ENCODE results near the gene UBQLN1. TPM values are rescaled to one million over a fixed set of nuclear protein-coding genes. Genes with fewer than 3 reads are reported as not detected.

Gene UBQLN1
- total and polyA plus RNA-seq, 3 donors from 2014 or later, result 86.5 to 147 (median 146) TPM

- 89 to 92% methylated on average over 1 of the region's 1 CpG for WGBS, 2 donors
- DNase-seq, result no peak
Measured at GRCh38 chr9:83633255-83633654, 74.5 kb downstream of the UBQLN1 start.

GRCh38 chr9:83630938-83631457 is 76.8 kb downstream of the UBQLN1 start:
- intact Hi-C loops (cut with DNase I; ENCODE audit: low total_unique reads), result no loop called here

More at GRCh38 chr9:83633255-83633654, 74.5 kb downstream of the UBQLN1 start:
- Histone ChIP-seq H3K27me3 (no peaks in the 10 kb centered on the region), H3K36me3 (ENCODE audit: low read depth, missing control alignments) (no peaks in the 10 kb centered on the region), H3K27ac (no peak overlapping the region), H3K9me3 (no peaks in the 10 kb centered on the region), H3K4me1 (no peaks in the 10 kb centered on the region), H3K4me3 (no peak overlapping the region)
- TF ChIP-seq CTCF (IDR thresholded peaks at IDR 0.05), result no peak
- TF ChIP-seq POLR2A (IDR thresholded peaks at IDR 0.05), result no peak
- intact Hi-C loops (cut with DNase I; ENCODE audit: low total_unique reads), result no loop called here

GRCh38 chr9:83629433-83630104 is 78.2 kb downstream of the UBQLN1 start:
- 83 to 89% methylated on average over 7 of the region's 7 CpGs for WGBS, 2 donors
- Histone ChIP-seq H3K27me3 (no peaks in the 10 kb centered on the region), H3K4me1 (no peaks in the 10 kb centered on the region), H3K4me3 (no peak overlapping the region), H3K27ac (no peak overlapping the region), H3K36me3 (ENCODE audit: low read depth, missing control alignments) (no peaks in the 10 kb centered on the region), H3K9me3 (no peaks in the 10 kb centered on the region)
- DNase-seq, result no peak
- no peak for TF ChIP-seq POLR2A (IDR thresholded peaks at IDR 0.05)
- no peak for TF ChIP-seq CTCF (IDR thresholded peaks at IDR 0.05)
- intact Hi-C loops (cut with DNase I; ENCODE audit: low total_unique reads), result no loop called here

More at GRCh38 chr9:83630938-83631457, 76.8 kb downstream of the UBQLN1 start:
- Histone ChIP-seq H3K36me3 (ENCODE audit: low read depth, missing control alignments) (no peaks in the 10 kb centered on the region), H3K4me1 (no peaks in the 10 kb centered on the region), H3K27ac (no peak overlapping the region), H3K4me3 (no peak overlapping the region), H3K27me3 (no peaks in the 10 kb centered on the region), H3K9me3 (no peaks in the 10 kb centered on the region)
- DNase-seq, result no peak
- TF ChIP-seq POLR2A (IDR thresholded peaks at IDR 0.05) (no peak), CTCF (IDR thresholded peaks at IDR 0.05) (no peak)
- WGBS, 2 donors, result 51 to 54% methylated on average over 11 of the region's 11 CpGs

- intact Hi-C loops (cut with DNase I; ENCODE audit: low total_unique reads), result no loop called here
- no peak for TF ChIP-seq POLR2A (IDR thresholded peaks at IDR 0.05)
- no peak for TF ChIP-seq CTCF (IDR thresholded peaks at IDR 0.05)
Measured at GRCh38 chr9:83628540-83628939, 79.2 kb downstream of the UBQLN1 start.

GRCh38 chr9:83625178-83625577 is 82.6 kb downstream of the UBQLN1 start:
- Histone ChIP-seq H3K27ac (no peak overlapping the region), H3K9me3 (no peaks in the 10 kb centered on the region), H3K4me1 (no peaks in the 10 kb centered on the region), H3K27me3 (no peaks in the 10 kb centered on the region), H3K36me3 (ENCODE audit: low read depth, missing control alignments) (no peaks in the 10 kb centered on the region), H3K4me3 (no peak overlapping the region)
- intact Hi-C loops (cut with DNase I; ENCODE audit: low total_unique reads), result no loop called here
- TF ChIP-seq POLR2A (IDR thresholded peaks at IDR 0.05) (no peak), CTCF (IDR thresholded peaks at IDR 0.05) (no peak)
- WGBS, 2 donors, result 85 to 90% methylated on average over 3 of the region's 3 CpGs
- no peak for DNase-seq

More at GRCh38 chr9:83628540-83628939, 79.2 kb downstream of the UBQLN1 start:
- Histone ChIP-seq H3K4me1 (no peaks in the 10 kb centered on the region), H3K36me3 (ENCODE audit: low read depth, missing control alignments) (no peaks in the 10 kb centered on the region), H3K9me3 (no peaks in the 10 kb centered on the region), H3K4me3 (no peak overlapping the region), H3K27ac (no peak overlapping the region), H3K27me3 (no peaks in the 10 kb centered on the region)
- 93 to 97% methylated on average over 5 of the region's 5 CpGs for WGBS, 2 donors
- no peak for DNase-seq

All from testis (tissue), 3 donors.